ENCODE results near the gene RTP2.

RTP2 gene

DNA sequence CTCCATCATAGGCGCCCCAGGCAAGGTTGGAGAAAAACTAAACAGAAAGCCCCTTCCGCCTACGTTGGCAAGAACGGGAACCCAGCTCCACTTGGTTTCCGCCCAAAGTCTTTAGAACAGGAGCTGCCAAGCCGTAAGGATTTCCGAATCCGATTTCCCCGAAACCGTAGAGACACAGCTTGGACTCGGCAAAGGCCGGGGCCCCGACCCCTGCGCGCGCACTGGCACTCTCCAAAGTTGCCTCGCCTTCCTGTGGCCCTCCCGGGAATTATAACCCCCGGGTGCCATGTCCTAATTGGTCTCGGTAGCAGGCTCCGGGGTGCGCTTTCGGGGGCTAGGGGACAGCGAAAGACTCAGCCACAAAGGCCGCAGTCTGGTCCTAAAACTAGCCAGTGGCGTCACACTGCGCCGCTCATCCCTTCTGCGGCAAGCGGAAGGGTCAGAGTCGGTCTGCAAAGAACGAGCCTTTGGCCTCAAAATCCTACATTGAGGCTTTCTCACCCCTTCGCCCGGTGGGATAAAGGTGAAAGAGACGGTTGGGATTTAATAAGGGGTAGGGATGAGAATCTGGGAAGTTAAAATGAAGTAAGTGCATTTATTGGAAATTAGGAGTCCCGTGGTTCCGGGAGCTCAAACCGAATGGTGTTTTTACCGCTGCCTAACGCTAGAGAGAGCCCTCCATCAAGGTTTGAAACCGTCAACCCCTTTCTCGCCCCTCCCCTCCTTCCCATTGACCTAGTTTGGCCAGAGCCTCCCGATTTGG lies 36.2 kb upstream of the RTP2 start:
- DNase-seq (ENCODE audit: low read depth in 2 of 2), result peak in 1 of 2 donors; percentile 57

GRCh38 chr3:187738071-187738330 lies 35.6 kb upstream of the RTP2 start:
- no peak for DNase-seq (ENCODE audit: low read depth in 2 of 2)

GRCh38 chr3:187737368-187738070 lies 35.2 kb upstream of the RTP2 start:
- DNase-seq (ENCODE audit: low read depth in 2 of 2), result peak in 1 of 2 donors; percentile 15

DNA sequence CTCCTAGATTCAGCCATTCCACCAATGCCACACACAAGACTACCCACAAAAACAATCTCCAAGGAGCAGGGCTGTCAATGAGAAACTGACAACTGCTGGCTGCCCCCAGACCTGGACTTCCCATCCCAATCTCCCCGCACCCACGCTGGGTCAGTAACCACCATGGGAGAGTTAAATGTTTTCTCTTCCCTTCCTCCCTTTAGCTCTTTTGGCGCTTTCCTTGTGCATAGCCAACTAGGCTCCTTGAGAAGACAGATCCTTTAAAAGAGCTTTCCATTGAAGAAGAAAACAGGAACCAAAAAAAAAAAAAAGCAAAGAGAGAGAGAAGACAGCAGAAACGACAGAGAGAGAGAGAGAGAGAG lies 34.6 kb upstream of the RTP2 start:
- DNase-seq (ENCODE audit: low read depth in 2 of 2), result no peak

- no peak for DNase-seq (ENCODE audit: low read depth in 2 of 2)
These were observed 34.1 kb upstream of the RTP2 start for GRCh38 chr3:187736418-187736871.

DNA sequence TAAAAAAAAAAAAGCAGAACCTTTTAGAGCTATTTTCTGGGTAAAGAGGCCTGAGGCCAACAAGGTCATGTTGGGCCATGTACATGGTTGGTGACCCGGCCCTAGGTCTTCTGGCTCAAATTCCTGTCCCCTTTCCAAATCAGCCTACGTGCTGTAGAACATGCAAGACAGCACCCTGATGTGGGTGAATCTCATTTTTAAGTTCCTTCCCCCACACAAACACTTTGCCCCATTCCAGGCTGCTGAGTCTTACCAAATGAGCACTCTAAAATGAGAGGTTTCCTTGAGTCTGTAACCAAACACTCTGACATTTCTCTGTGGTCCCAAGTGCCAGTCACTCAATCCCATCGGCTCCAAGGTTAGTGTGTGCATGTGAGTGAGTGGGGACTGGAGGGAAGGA lies 33.5 kb upstream of the RTP2 start:
- DNase-seq (ENCODE audit: low read depth in 2 of 2), result no peak

- DNase-seq (ENCODE audit: low read depth in 2 of 2), result no peak
These were observed 33.0 kb upstream of the RTP2 start for GRCh38 chr3:187735383-187735782.

DNA sequence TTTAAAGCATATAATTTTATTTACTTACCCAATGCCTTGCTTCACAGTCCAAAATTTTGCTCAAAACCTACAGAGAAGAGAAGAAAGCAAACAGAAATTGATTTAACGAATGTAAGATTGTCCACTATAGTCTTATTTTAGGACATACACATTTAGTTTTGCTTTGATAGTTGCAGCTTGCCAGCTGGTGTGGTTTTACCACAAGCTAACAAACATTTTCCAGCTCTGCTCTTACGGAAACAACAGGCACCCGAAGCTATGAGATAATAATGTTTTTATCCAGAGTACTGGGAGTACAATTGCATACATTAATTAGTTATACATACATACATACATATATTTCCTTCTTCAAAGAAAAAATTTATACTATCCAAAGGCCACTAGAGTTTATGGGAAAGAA lies 32.5 kb upstream of the RTP2 start:
- no peak for DNase-seq (ENCODE audit: low read depth in 2 of 2)

DNA sequence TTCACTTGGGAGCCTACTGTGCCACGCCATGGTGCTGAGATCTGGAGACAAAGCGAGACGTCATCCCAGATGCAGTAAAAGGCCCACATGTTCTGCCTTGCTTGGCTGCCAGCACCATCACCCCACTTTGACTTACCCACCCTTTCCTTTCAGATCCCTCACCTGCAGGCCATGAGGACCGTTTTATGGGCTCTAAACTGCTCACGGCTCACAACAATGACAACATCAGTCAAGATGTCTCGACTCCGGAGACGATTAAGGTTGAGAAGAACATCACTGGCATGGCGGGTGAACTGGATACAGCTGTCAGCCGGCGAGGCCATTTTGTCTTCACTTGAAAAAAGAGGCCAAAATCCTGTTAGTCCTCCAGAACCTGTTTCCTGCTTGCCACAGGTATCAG lies 31.0 kb upstream of the RTP2 start:
- no peak for DNase-seq (ENCODE audit: low read depth in 2 of 2)

DNA sequence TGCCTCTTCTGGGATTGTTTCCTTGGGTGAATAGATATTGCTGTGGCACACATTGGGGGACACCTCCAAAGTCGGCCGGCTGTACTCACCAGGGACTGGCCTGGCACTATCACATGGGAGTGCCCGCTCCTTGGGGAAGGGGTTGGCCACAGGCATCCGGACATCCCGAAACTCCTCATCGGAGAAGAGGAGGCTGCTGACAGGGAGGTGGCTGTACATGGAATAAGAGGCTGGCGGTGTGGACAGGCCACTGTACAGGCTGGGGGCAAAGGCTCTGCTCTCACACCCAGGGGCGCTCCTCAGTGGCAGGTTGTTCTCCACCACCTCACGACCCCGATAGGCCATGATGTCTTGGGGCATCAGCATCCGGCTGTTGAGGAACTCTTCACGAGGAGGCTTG lies 27.2 kb upstream of the RTP2 start:
- DNase-seq (ENCODE audit: low read depth in 2 of 2), result no peak

DNA sequence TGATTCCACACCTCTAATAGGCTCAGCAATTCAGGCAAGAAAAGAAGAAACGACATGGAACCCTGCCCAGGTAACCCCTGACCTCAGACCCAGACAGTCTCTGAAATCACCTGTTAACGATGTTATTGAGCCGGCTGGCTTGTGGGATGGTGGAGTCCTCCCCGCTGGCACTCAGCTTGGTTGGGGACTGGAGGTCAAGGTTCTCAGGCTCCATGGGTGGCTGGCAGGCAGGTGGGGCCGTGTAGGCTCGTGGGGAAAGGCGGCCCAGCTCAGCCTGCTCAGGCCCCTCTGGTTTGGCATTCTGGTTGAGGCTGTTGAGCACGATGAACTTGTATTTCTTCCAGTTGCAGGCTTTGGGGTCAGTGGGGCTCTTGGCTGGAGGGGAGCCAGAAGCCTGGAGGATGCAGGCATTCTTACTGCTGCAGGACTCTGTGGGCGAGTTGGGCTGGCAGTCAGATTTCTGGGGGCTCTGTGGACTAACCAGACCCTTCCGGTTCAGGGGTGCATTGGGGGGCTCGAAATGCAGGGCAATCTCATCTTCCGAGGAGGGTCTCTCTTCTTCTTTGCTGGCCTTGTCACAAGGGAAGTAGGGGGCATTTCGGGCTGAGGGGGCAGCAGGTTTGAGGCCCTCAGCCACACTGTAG lies 26.7 kb upstream of the RTP2 start:
- no peak for DNase-seq (ENCODE audit: low read depth in 2 of 2)

- no peak for DNase-seq (ENCODE audit: low read depth in 2 of 2)
These were observed 25.9 kb upstream of the RTP2 start for GRCh38 chr3:187728248-187728647.

DNA sequence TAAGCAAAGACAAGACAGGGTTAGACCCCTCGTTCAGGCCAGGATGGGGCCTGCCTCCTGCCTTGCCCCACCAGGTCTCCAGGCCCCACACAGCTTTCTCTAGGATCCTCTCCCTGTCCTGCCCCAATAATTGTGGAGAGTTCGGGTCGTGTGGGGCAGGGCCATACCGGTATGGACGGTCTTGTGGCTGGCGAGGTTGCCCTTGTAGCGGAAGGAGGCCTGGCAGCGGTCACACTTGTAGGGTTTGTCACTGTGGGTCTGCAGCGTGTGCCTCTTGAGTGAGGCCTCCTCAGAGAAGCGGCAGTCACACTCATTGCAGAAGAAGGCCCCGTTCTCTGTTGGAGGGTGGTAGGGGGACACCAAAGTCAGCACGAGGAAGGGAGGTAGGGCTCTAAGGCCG lies 24.2 kb upstream of the RTP2 start:
- DNase-seq (ENCODE audit: low read depth in 2 of 2), result no peak

DNA sequence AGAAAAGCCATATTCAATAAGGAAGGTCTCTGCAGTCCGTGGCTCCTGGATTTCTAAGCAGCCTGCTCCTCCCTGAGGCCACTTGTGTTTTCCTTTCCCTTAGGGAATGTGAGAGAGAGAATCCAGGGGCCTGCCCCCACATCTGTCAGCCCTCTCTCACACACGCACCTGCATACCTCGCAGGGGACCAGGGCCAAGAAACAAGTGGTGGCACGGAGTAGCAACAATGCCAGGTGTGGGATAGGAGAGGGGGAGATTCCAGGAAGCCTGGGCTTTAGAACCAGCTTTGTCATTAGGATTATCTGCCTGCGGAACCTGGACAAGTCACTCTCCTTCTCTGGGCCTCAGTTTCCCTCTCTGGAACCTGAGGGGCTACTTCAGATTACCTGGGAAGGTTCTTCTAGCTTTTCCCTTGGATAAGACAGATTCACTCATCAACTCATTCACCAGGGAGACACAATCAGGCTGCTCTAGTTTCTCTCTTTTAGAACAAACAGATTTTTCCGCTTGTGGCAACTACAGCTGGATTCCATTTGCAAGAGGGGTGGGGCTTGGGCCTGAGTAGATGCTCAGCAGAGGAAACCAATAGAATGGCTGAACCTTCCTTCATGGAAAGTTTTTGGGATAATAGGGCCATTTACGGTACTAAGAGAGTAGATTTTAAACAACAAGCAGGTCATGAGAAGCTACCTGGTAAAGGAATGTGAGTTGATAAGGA lies 23.5 kb upstream of the RTP2 start:
- no peak for DNase-seq (ENCODE audit: low read depth in 2 of 2)

- DNase-seq (ENCODE audit: low read depth in 2 of 2), result no peak
These were observed 22.9 kb upstream of the RTP2 start for GRCh38 chr3:187725224-187725623.

DNA sequence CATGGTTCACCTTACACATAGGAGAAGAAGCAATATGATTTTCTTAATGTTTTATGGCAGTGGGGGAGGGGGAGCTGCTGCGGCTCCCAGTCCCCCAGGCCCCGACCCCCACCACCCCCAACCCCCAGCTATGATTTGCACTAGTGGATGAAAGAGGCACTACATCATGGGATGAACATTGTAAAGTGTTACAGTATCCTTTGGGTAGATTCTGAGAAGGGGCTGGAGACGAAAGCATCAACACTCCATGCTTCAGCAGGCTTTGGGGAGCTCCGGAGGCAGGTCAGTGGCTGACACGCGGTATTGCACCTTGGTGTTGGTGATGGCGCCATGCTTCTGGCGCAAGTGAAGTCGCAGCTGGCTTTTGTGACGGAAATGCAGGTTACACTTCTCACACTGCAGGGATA lies 19.9 kb upstream of the RTP2 start:
- no peak for DNase-seq (ENCODE audit: low read depth in 2 of 2)

GRCh38 chr3:187721055-187721454 lies 18.7 kb upstream of the RTP2 start:
- no peak for DNase-seq (ENCODE audit: low read depth in 2 of 2)

GRCh38 chr3:187720337-187720670 lies 17.9 kb upstream of the RTP2 start:
- DNase-seq (ENCODE audit: low read depth in 2 of 2), result no peak

DNA sequence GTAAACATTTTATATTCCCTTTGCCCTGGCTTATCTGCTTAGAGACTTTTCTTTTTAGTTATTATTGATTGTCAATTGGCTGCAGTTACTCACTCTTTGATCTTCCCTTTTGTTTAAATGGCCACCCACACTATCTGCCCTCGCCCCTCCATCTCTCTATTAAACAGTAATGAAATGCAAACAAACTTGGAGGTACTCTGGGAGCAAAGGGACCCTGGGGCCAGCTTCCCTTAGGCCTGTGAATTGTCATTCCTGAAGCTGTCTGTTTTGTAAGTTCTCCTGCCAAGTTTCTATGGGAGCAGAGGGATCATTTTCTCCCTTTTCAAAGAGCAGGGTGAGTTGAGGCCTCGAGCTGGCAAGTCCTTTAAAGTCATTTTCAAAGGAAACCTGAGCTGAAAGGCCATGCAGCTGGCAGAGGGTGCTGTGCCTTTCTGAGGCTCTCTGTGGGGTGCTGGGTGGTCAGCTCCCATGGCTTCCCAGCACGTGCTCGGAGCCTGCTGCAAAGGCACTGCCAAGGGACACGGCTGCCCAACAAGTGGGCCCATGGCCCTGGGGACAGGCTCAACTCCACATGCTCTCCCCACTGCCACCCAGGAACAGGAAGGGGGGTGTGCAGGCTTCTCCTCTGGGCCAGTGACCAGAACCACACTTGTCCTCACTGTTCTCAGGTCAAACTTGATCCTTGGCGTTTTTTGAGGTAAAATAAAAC lies 17.4 kb upstream of the RTP2 start:
- no peak for DNase-seq (ENCODE audit: low read depth in 2 of 2)

DNA sequence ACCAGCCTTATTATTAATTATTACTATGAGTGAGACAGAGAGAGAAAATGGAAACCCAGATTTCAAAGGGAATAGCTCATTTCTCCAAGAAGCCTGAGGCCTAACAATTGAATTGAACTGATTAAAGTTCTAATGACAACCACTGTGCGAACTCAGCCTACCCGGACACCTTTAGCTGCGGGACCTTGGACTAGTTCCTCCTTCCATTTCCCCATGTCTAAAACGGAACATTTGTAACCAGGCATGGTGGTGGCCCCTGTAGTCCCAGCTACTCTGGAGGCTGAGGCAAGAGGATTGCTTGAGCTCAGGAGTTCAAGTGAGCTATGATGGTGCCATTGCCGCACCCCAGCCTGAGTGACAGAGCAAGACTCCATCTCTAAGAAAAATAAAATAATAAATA lies 16.4 kb upstream of the RTP2 start:
- DNase-seq (ENCODE audit: low read depth in 2 of 2), result no peak

DNA sequence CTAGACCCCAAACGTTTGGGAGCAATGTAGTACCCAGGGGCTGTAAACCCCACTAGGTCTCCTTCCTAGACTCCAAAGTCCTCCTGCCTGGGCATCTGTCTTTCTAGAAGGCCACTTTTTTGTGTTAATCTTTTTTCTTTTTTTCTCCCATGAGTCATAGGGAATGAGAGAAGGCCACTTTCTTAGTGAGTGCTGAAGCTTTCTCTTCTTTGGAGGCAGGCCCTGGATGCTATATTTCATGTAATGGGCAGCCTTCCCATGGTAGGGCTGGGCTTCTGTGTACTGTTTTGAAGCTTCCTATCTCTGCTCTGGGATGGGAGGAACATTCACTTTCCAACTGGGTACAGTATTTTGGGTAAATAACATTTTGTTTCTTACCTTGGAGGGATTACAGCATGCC lies 15.2 kb upstream of the RTP2 start:
- DNase-seq (ENCODE audit: low read depth in 2 of 2), result no peak

- peak; percentile 17 to 37 for DNase-seq (ENCODE audit: low read depth in 2 of 2)
These were observed 12.1 kb upstream of the RTP2 start for GRCh38 chr3:187714404-187714979.

All from stimulated activated CD8-positive, alpha-beta memory T cell treated with anti-CD3 and anti-CD28 coated beads, Interleukin-15, amount 100 ng/mL, for 4 hours (primary cell).